GM12878 (cell line): Measurements from ENCODE around the gene APOC4. TPM values are rescaled to one million over a fixed set of nuclear protein-coding genes. Genes with fewer than 3 reads are reported as not detected.
A peak's percentile ranks its signal among the peaks of the same experiment; 100 is the strongest.

Source experiments
- ATAC-seq: fragments of 200-7000 bp; cut with Tn5 transposase; 3 replicates; pipeline ENCODE4 v1.9.1; 2020; ENCODE audit warnings: mild to moderate bottlenecking, moderate library complexity
- BruUV-seq: library from RNA; stranded (reverse); fragments of 400-500 nt; replicated peaks from 2 replicates; lab custom pipeline; 2021; lab: Mats Ljungman, UMichigan
- CTCF ChIA-PET: fragments of 300-600 bp; sonication (Branson Sonifier 250); formaldehyde crosslinking; extraction: SDS; loops from one replicate; lab custom pipeline; 2021; ENCODE audit warnings: inconsistent platforms; lab: Yijun Ruan, JAX
- POLR2A ChIA-PET: fragments of 350-600 bp; formaldehyde crosslinking; extraction: SDS; loops from one replicate; lab custom pipeline; 2021; ENCODE audit warnings: inconsistent platforms; lab: Charles Lee
- RAD21 ChIA-PET: fragments of 300-600 bp; sonication (Branson Sonifier 250); formaldehyde crosslinking; loops from one replicate; lab custom pipeline; 2023; ENCODE audit warnings: antibody characterized with exemption; ENCODE audit not compliant: unreplicated experiment; lab: Charles Lee
- SMC1A ChIA-PET: fragments of 300-600 bp; sonication (Branson Sonifier 250); formaldehyde crosslinking; loops from one replicate; lab custom pipeline; 2023; ENCODE audit not compliant: unreplicated experiment, uncharacterized antibody; lab: Charles Lee
- DNase-seq: peaks from one replicate; pipeline ENCODE4 v3.0.0-alpha.2; 2011; ENCODE audit warnings: low read depth, low spot score
- FAIRE-seq: peaks from 3 replicates; lab custom pipeline; 2011; peaks lifted over from hg19 to GRCh38; lab: Jason Lieb, UNC
- H2AFZ ChIP-seq: 2 replicates; pipeline ENCODE4 v1.6.0; 2011; ENCODE audit warnings: low read depth, low read length, control low read depth; ENCODE audit not compliant: control insufficient read depth
- H3K27ac ChIP-seq: 2 replicates; pipeline ENCODE4 v1.5.1; 2011; ENCODE audit warnings: control low read depth; ENCODE audit not compliant: control insufficient read depth, insufficient read depth
- H3K27me3 ChIP-seq, 2 experiments: replicated peaks in 1 of 2; 2 replicates each; pipeline versions ENCODE4 v1.6.0 to v1.6.1; 2011; ENCODE audit warnings: low read length in 1 of 2; ENCODE audit not compliant: control insufficient read depth in 2 of 2, insufficient read depth in 2 of 2
- H3K36me3 ChIP-seq, 2 experiments: 2 replicates each; pipeline ENCODE4 v1.5.1; 2011; ENCODE audit warnings: low read length in 1 of 2; ENCODE audit not compliant: control insufficient read depth in 2 of 2, insufficient read depth in 2 of 2
- H3K4me1 ChIP-seq: 2 replicates; pipeline ENCODE4 v1.6.1; 2011; ENCODE audit warnings: mild to moderate bottlenecking, low read length, moderate library complexity, mixed read lengths; ENCODE audit not compliant: control insufficient read depth, insufficient read depth
- H3K4me2 ChIP-seq: 2 replicates; pipeline ENCODE4 v1.6.0; 2011; ENCODE audit warnings: control low read depth; ENCODE audit not compliant: control insufficient read depth, insufficient read depth
- H3K4me3 ChIP-seq: fragments of 200-600 bp; sonication (generic); 2 replicates; pipeline ENCODE4 v1.5.1; 2016
- H3K79me2 ChIP-seq: 2 replicates; pipeline ENCODE4 v1.6.0; 2011; ENCODE audit warnings: low read length; ENCODE audit not compliant: control insufficient read depth, insufficient read depth
- H3K9ac ChIP-seq: 2 replicates; pipeline ENCODE4 v1.8.0; 2011; ENCODE audit warnings: low read length, control low read depth, mixed read lengths; ENCODE audit not compliant: control insufficient read depth, insufficient read depth
- H3K9me3 ChIP-seq: replicated peaks from 3 replicates; pipeline ENCODE4 v1.5.1; 2011; ENCODE audit warnings: mild to moderate bottlenecking, low read length; ENCODE audit not compliant: control insufficient read depth, insufficient read depth
- H4K20me1 ChIP-seq: 2 replicates; pipeline ENCODE4 v1.6.0; 2011; ENCODE audit not compliant: control insufficient read depth, insufficient read depth
- CTCF ChIP-seq, 3 experiments: IDR thresholded peaks in 2 of 3; conservative IDR thresholded peaks in 1 of 3; 2 replicates each; pipeline ENCODE4 v1.5.1; 2011; ENCODE audit warnings: low read depth in 3 of 3, low read length in 3 of 3, mild to moderate bottlenecking in 3 of 3, control low read depth in 2 of 3, moderate library complexity in 2 of 3, inconsistent platforms in 1 of 3, mixed read lengths in 1 of 3; ENCODE audit not compliant: control insufficient read depth in 2 of 3, insufficient read depth in 1 of 3; ENCODE audit errors: extremely low read depth in 1 of 3
- E2F8 ChIP-seq: fragments of 450-650 bp; IDR thresholded peaks from 2 replicates; pipeline ENCODE4 v1.6.1; 2018; ENCODE audit warnings: mild to moderate bottlenecking, low read depth, moderate library complexity; ENCODE audit not compliant: partially characterized antibody
- IKZF2 ChIP-seq, 2 experiments: fragments of 450-650 bp; IDR thresholded peaks; 2 replicates each; pipeline ENCODE4 v1.6.1; 2017; ENCODE audit warnings: mild to moderate bottlenecking in 2 of 2, moderate library complexity in 2 of 2
- KAT2A ChIP-seq: conservative IDR thresholded peaks from 2 replicates; pipeline ENCODE4 v1.6.1; 2011; ENCODE audit warnings: low read depth, low read length; ENCODE audit not compliant: control insufficient read depth
- MYC ChIP-seq: IDR thresholded peaks from 2 replicates; pipeline ENCODE4 v1.6.1; 2011; ENCODE audit warnings: mild to moderate bottlenecking, low read length, moderate library complexity, inconsistent platforms; ENCODE audit not compliant: insufficient read depth, insufficient replicate concordance, insufficient read length, severe bottlenecking
- SIN3A ChIP-seq: IDR thresholded peaks from 2 replicates; pipeline ENCODE4 v1.6.1; 2012; ENCODE audit warnings: low read depth, low read length, improper control_type of control experiment
- SMC3 ChIP-seq: IDR thresholded peaks from 2 replicates; pipeline ENCODE4 v1.6.1; 2011; ENCODE audit warnings: low read length, improper control_type of control experiment, borderline replicate concordance
- YY1 ChIP-seq: IDR thresholded peaks from 2 replicates; pipeline ENCODE4 v1.6.1; 2011; ENCODE audit warnings: low read depth, mild to moderate bottlenecking, low read length
- WGBS: methylation state at CpG from one replicate; pipeline ENCODE4 v1.1.6; 2016; ENCODE audit warnings: low lambda C conversion rate; ENCODE audit not compliant: insufficient replicate concordance, insufficient coverage; ENCODE audit errors: missing lambda C conversion rate; 5-methylcytosine and 5-hydroxymethylcytosine counted together
- in situ Hi-C: fragments of 300-500 bp; cut with MboI; formaldehyde crosslinking; loops from 9 replicates; pipeline ENCODE4 v1.14.3; 2018; ENCODE audit warnings: mixed read lengths
- intact Hi-C: fragments of 100-400 bp; cut with micrococcal nuclease; formaldehyde crosslinking; loops from one replicate; pipeline ENCODE4 v1.14.2; 2022; ENCODE audit not compliant: unreplicated experiment
- polyA plus RNA-seq, 11 experiments: library from polyadenylated mRNA; depleted of rRNA in 4 of 11; unstranded in 6 of 11; stranded (reverse) in 5 of 11; fragments of >200 nt; fragmentation: Nextera tagmentation in 4 of 11; fragmentation: Illumina TruSeq in 1 of 11; extraction: Ambion mirVana in 4 of 11; extraction: Trizol in 1 of 11; gene quantifications; 1 replicate in 1 of 11; 2 replicates in 10 of 11; pipeline versions ENCODE4 v1.2.1 to v1.2.3, GENCODE V29; 2011 to 2016; ENCODE audit warnings: inconsistent platforms in 2 of 11, missing spikeins in 2 of 11, low read depth in 1 of 11
- total RNA-seq, 4 experiments: library from RNA; depleted of rRNA in 3 of 4; stranded (reverse); fragments of >200 nt in 3 of 4; fragmentation: Illumina TruSeq in 1 of 4; extraction: Trizol in 1 of 4; gene quantifications; 2 replicates each; pipeline versions ENCODE4 v1.2.1 to v1.2.3, GENCODE V29; 2013 to 2021

APOC4 gene
- total and polyA plus RNA-seq, 10 of the 15 experiments (the other 5 are each of a cell fraction or from before 2014, with no cell fraction given): not detected

- no TSS peak for BruUV-seq
- POLR2A ChIA-PET: no interaction called here
- no peak overlapping the region for H3K4me3 ChIP-seq
Observed at GRCh38 chr19:44893332-44894051, 48.5 kb upstream of the APOC4 start.

GRCh38 chr19:44894052-44894400 lies 48.0 kb upstream of the APOC4 start:
- no TSS peak for BruUV-seq
- Histone ChIP-seq H3K9ac (no peak overlapping the region), H3K27ac (no peak overlapping the region), H2AFZ (no peak overlapping the region), H3K36me3 (peaks cover 5 to 23% of the 10 kb centered on the region in 2 experiments; a peak in 3 of 4 replicates)
- CTCF ChIA-PET: no interaction called here
- 86% methylated on average over 6 of the region's 6 CpGs for WGBS
- TF ChIP-seq SMC3 (no peak), YY1 (no peak), KAT2A (no peak), IKZF2 (IDR thresholded peaks at IDR 0.05) (no peak), CTCF (IDR thresholded peaks at IDR 0.05 in 2 of 3, conservative IDR thresholded peaks at IDR 0.05 in 1 of 3; ENCODE audit: control insufficient read depth in 2 of 3, extremely low read depth in 1 of 3, insufficient read depth in 1 of 3, low read depth in 3 of 3, low read length in 3 of 3) (no peak), E2F8 (no peak)
- TF ChIP-seq, all 136 proteins: peak for 0
- ChIA-PET RAD21 (no interaction called here), POLR2A (no interaction called here), SMC1A (no interaction called here)
- peaks cover 19% of the 10 kb centered on the region for H3K4me1 ChIP-seq
- H4K20me1 ChIP-seq: no peaks in the 10 kb centered on the region
- peaks cover 1% of the 10 kb centered on the region; the same call in 1 of the 3 replicates for H3K9me3 ChIP-seq
- DNase-seq (no peak), ATAC-seq (no peak), FAIRE-seq (no peak)
- in situ Hi-C loops: no loop called here
- intact Hi-C loops: loop anchor here (5.0 kb wide), 1 partner anchor 47 kb away; the partner anchor contains the start of gene NECTIN2
- peaks cover 32% of the 10 kb centered on the region for H3K79me2 ChIP-seq
- no peak overlapping the region for H3K4me3 ChIP-seq
- H3K4me2 ChIP-seq: no peak overlapping the region
- no peaks in the 10 kb centered on the region for H3K27me3 ChIP-seq

More at GRCh38 chr19:44893332-44894051, 48.5 kb upstream of the APOC4 start:
- no peak overlapping the region for H3K27ac ChIP-seq
- DNase-seq: no peak
- WGBS: over 99% methylated on average over 18 of the region's 18 CpGs
- intact Hi-C loops (loop anchor here (5.0 kb wide), 1 partner anchor 46 kb away; the partner anchor contains the start of gene NECTIN2), in situ Hi-C loops (no loop called here)
- ChIA-PET RAD21 (no interaction called here), CTCF (interaction anchor here (1.0 kb wide), 1 partner anchor 12 kb away, joined by 3 read pairs; the partner anchor contains the start of gene APOE), SMC1A (no interaction called here)
- no peak for TF ChIP-seq SIN3A
- no peak for TF ChIP-seq MYC
- peaks cover 19% of the 10 kb centered on the region for H3K4me1 ChIP-seq
- H2AFZ ChIP-seq: no peak overlapping the region
- ATAC-seq: no peak
- no peaks in the 10 kb centered on the region for H3K27me3 ChIP-seq
- peaks cover 5 to 23% of the 10 kb centered on the region in 2 experiments; a peak in 3 of 4 replicates for H3K36me3 ChIP-seq
- H3K9me3 ChIP-seq: peaks cover 1% of the 10 kb centered on the region; the same call in 1 of the 3 replicates
- no peaks in the 10 kb centered on the region for H4K20me1 ChIP-seq
- H3K9ac ChIP-seq: no peak overlapping the region
- FAIRE-seq: no peak
- H3K4me2 ChIP-seq: 0 out of 2 replicates have a peak overlapping the region, but pooled peaks have one; percentile 96
- peaks cover 32% of the 10 kb centered on the region for H3K79me2 ChIP-seq
